GM23338 (cell line): ENCODE data around the gene CLIC5.

Experiments used
- EZH2 ChIP-seq: fragments of 200-600 bp; sonication (generic); IDR thresholded peaks from one replicate; pipeline ENCODE4 v1.8.0; 2017; ENCODE audit warnings: antibody characterized with exemption, mild to moderate bottlenecking, low read depth; ENCODE audit not compliant: unreplicated experiment
- EZH2phosphoT487 ChIP-seq: fragments of 200-600 bp; sonication (generic); IDR thresholded peaks from one replicate; pipeline ENCODE4 v1.8.1; 2018; ENCODE audit warnings: antibody characterized with exemption; ENCODE audit not compliant: unreplicated experiment
- JUNB ChIP-seq: IDR thresholded peaks from one replicate; pipeline ENCODE4 v1.6.1; 2016; ENCODE audit warnings: antibody characterized with exemption; ENCODE audit not compliant: unreplicated experiment
- POLR2AphosphoS5 ChIP-seq: IDR thresholded peaks from 2 replicates; pipeline ENCODE4 v1.6.1; 2016; ENCODE audit warnings: antibody characterized with exemption, low read depth
- ZNF114 ChIP-seq: fragments of 250-450 bp; sonication (Bioruptor Pico); IDR thresholded peaks from 2 replicates; pipeline ENCODE4 v1.5.0; 2020; ENCODE audit warnings: mild to moderate bottlenecking, moderate library complexity
- ZNF331 ChIP-seq: fragments of 250-450 bp; sonication (Bioruptor Pico); IDR thresholded peaks from 2 replicates; pipeline ENCODE4 v1.5.0; 2020; ENCODE audit warnings: low read depth, mild to moderate bottlenecking, moderate library complexity
- TF ChIP-seq, protein P1 (sequence below), 2 experiments: fragments of 200-600 bp in 1 of 2; sonication (generic) in 1 of 2; conservative IDR thresholded peaks; 2 replicates each; pipeline versions ENCODE4 v1.5.1 to v1.6.1; 2016 to 2017; ENCODE audit warnings: antibody characterized with exemption in 2 of 2, low read depth in 2 of 2, mild to moderate bottlenecking in 2 of 2, moderate library complexity in 1 of 2
- TF ChIP-seq, protein P2 (sequence below): IDR thresholded peaks from one replicate; pipeline ENCODE4 v1.6.1; 2018; ENCODE audit warnings: antibody characterized with exemption; ENCODE audit not compliant: unreplicated experiment
- TF ChIP-seq, protein P3 (sequence below): fragments of 250-450 bp; sonication (Bioruptor Pico); IDR thresholded peaks from 2 replicates; pipeline ENCODE4 v1.5.0; 2020; ENCODE audit warnings: mild to moderate bottlenecking, moderate library complexity

DNA sequence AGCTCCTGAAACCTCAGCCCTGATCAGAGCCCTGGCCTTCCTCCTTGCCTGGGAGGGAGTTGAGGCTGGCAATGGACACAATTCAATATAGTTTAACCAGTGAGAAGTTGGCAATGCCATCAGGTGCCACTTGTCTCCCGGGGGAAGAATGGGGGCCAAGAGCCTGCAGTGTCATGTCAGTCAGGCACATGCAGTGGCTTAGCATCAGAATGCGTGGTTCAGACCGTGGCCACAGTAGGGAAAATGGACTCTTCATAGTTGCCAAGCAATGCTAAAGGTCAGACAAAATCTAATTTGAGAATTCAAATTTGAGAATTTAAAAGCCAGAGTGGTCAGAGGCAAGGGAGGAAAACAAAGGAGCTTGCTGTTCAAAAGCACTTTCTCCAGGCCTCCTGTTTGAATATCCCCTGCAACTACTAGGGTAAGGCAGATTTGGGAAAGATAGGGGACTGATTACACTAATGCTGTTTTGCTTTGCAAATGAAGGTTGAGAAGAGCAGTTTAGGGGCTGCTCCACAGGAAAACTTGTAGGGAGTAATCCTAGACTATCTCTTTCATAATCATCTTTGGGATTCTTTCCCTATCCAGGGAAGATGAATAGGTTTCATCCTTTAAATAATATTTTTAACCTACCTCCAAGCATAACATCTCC lies 33.1 kb upstream of the CLIC5 start:
- TF ChIP-seq, protein P1, sequence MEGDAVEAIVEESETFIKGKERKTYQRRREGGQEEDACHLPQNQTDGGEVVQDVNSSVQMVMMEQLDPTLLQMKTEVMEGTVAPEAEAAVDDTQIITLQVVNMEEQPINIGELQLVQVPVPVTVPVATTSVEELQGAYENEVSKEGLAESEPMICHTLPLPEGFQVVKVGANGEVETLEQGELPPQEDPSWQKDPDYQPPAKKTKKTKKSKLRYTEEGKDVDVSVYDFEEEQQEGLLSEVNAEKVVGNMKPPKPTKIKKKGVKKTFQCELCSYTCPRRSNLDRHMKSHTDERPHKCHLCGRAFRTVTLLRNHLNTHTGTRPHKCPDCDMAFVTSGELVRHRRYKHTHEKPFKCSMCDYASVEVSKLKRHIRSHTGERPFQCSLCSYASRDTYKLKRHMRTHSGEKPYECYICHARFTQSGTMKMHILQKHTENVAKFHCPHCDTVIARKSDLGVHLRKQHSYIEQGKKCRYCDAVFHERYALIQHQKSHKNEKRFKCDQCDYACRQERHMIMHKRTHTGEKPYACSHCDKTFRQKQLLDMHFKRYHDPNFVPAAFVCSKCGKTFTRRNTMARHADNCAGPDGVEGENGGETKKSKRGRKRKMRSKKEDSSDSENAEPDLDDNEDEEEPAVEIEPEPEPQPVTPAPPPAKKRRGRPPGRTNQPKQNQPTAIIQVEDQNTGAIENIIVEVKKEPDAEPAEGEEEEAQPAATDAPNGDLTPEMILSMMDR (conservative IDR thresholded peaks at IDR 0.05; ENCODE audit: low read depth in 2 of 2) = no peak
- TF ChIP-seq ZNF114 (CRISPR knock-in tag) (no peak), POLR2AphosphoS5 (no peak), EZH2 (no peak), JUNB (no peak), ZNF331 (CRISPR knock-in tag) (no peak), EZH2phosphoT487 (no peak)
- TF ChIP-seq, protein P2, sequence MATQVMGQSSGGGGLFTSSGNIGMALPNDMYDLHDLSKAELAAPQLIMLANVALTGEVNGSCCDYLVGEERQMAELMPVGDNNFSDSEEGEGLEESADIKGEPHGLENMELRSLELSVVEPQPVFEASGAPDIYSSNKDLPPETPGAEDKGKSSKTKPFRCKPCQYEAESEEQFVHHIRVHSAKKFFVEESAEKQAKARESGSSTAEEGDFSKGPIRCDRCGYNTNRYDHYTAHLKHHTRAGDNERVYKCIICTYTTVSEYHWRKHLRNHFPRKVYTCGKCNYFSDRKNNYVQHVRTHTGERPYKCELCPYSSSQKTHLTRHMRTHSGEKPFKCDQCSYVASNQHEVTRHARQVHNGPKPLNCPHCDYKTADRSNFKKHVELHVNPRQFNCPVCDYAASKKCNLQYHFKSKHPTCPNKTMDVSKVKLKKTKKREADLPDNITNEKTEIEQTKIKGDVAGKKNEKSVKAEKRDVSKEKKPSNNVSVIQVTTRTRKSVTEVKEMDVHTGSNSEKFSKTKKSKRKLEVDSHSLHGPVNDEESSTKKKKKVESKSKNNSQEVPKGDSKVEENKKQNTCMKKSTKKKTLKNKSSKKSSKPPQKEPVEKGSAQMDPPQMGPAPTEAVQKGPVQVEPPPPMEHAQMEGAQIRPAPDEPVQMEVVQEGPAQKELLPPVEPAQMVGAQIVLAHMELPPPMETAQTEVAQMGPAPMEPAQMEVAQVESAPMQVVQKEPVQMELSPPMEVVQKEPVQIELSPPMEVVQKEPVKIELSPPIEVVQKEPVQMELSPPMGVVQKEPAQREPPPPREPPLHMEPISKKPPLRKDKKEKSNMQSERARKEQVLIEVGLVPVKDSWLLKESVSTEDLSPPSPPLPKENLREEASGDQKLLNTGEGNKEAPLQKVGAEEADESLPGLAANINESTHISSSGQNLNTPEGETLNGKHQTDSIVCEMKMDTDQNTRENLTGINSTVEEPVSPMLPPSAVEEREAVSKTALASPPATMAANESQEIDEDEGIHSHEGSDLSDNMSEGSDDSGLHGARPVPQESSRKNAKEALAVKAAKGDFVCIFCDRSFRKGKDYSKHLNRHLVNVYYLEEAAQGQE = no peak
- TF ChIP-seq, protein P3, sequence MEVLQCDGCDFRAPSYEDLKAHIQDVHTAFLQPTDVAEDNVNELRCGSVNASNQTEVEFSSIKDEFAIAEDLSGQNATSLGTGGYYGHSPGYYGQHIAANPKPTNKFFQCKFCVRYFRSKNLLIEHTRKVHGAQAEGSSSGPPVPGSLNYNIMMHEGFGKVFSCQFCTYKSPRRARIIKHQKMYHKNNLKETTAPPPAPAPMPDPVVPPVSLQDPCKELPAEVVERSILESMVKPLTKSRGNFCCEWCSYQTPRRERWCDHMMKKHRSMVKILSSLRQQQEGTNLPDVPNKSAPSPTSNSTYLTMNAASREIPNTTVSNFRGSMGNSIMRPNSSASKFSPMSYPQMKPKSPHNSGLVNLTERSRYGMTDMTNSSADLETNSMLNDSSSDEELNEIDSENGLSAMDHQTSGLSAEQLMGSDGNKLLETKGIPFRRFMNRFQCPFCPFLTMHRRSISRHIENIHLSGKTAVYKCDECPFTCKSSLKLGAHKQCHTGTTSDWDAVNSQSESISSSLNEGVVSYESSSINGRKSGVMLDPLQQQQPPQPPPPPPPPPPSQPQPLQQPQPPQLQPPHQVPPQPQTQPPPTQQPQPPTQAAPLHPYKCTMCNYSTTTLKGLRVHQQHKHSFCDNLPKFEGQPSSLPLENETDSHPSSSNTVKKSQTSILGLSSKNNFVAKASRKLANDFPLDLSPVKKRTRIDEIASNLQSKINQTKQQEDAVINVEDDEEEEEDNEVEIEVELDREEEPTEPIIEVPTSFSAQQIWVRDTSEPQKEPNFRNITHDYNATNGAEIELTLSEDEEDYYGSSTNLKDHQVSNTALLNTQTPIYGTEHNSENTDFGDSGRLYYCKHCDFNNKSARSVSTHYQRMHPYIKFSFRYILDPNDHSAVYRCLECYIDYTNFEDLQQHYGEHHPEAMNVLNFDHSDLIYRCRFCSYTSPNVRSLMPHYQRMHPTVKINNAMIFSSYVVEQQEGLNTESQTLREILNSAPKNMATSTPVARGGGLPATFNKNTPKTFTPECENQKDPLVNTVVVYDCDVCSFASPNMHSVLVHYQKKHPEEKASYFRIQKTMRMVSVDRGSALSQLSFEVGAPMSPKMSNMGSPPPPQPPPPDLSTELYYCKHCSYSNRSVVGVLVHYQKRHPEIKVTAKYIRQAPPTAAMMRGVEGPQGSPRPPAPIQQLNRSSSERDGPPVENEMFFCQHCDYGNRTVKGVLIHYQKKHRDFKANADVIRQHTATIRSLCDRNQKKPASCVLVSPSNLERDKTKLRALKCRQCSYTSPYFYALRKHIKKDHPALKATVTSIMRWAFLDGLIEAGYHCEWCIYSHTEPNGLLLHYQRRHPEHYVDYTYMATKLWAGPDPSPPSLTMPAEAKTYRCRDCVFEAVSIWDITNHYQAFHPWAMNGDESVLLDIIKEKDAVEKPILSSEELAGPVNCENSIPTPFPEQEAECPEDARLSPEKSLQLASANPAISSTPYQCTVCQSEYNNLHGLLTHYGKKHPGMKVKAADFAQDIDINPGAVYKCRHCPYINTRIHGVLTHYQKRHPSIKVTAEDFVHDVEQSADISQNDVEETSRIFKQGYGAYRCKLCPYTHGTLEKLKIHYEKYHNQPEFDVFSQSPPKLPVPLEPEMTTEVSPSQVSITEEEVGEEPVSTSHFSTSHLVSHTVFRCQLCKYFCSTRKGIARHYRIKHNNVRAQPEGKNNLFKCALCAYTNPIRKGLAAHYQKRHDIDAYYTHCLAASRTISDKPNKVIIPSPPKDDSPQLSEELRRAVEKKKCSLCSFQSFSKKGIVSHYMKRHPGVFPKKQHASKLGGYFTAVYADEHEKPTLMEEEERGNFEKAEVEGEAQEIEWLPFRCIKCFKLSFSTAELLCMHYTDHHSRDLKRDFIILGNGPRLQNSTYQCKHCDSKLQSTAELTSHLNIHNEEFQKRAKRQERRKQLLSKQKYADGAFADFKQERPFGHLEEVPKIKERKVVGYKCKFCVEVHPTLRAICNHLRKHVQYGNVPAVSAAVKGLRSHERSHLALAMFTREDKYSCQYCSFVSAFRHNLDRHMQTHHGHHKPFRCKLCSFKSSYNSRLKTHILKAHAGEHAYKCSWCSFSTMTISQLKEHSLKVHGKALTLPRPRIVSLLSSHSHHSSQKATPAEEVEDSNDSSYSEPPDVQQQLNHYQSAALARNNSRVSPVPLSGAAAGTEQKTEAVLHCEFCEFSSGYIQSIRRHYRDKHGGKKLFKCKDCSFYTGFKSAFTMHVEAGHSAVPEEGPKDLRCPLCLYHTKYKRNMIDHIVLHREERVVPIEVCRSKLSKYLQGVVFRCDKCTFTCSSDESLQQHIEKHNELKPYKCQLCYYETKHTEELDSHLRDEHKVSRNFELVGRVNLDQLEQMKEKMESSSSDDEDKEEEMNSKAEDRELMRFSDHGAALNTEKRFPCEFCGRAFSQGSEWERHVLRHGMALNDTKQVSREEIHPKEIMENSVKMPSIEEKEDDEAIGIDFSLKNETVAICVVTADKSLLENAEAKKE (CRISPR knock-in tag) = no peak
